HCT116 (cell line): ENCODE measurements around the gene LXN. TPM values are rescaled to one million over a fixed set of nuclear protein-coding genes. Genes with fewer than 3 reads are reported as not detected.

Experiments used
- total RNA-seq: library from RNA; stranded (reverse); gene quantifications from one replicate; pipeline ENCODE4 v1.2.1, GENCODE V29; 2021; ENCODE audit not compliant: unreplicated experiment

Gene LXN
- total RNA-seq, 1 experiment from 2014 or later, result not detected

Other genes starting within 250 kb of the LXN start
- gene MLF1, start 101.5 kb downstream of the LXN start, total RNA-seq, result 43.7 TPM
- 38.7 TPM for gene GFM1, start 28.1 kb downstream of the LXN start, total RNA-seq
- gene RARRES1, start 59.8 kb upstream of the LXN start, total RNA-seq, result 0.20 TPM
- gene MFSD1, start 129.4 kb upstream of the LXN start, total RNA-seq, result 12.8 TPM